ENCODE measurements around the gene GRIN3B. TPM values are rescaled to one million over a fixed set of nuclear protein-coding genes. Genes with fewer than 3 reads are reported as not detected.

GRIN3B gene
- total and polyA plus RNA-seq, 2 donors from 2014 or later: 0.15 to 0.44 TPM

- H3K4me1 ChIP-seq (ENCODE audit: control insufficient read depth in 2 of 3, insufficient read depth in 2 of 3, low read depth in 1 of 3, low read length in 3 of 3): peaks cover 0 to 42% (median 12%) of the 10 kb centered on the region in 3 donors
- no peaks in the 10 kb centered on the region for H3K36me3 ChIP-seq (ENCODE audit: control insufficient read depth in 2 of 3, insufficient read depth in 3 of 3, low read length in 3 of 3)
- intact Hi-C loops (cut with DNase I): no loop called here
- peak overlapping the region in 1 of 3 donors; percentile 47 for H3K4me3 ChIP-seq (ENCODE audit: low read length in 3 of 3)
- H3K27me3 ChIP-seq (ENCODE audit: control insufficient read depth, insufficient read depth, low read length): no peaks in the 10 kb centered on the region
- H3K9ac ChIP-seq (ENCODE audit: low read length in 3 of 3): peak overlapping the region in 1 of 3 donors; percentile 69
- TF ChIP-seq CTCF (IDR thresholded peaks at IDR 0.05; ENCODE audit: borderline replicate concordance, extremely low read depth, insufficient read depth): no peak
- FAIRE-seq (no peak), DNase-seq (peak; percentile 67 to 83 (median 74))
- peak overlapping the region; percentile 74 to 75 for H3K27ac ChIP-seq (ENCODE audit: low read depth in 2 of 2, low read length in 2 of 2)
- H3K9me3 ChIP-seq (ENCODE audit: control insufficient read depth in 2 of 3, insufficient read depth in 1 of 3, low read length in 3 of 3): no peaks in the 10 kb centered on the region
Measured at GRCh38 chr19:952680-953444, 47.4 kb upstream of the GRIN3B start.

GRCh38 chr19:953445-954271 is 46.6 kb upstream of the GRIN3B start:
- no peak for TF ChIP-seq CTCF (IDR thresholded peaks at IDR 0.05; ENCODE audit: borderline replicate concordance, extremely low read depth, insufficient read depth)
- no peak overlapping the region for H3K4me3 ChIP-seq (ENCODE audit: low read length in 3 of 3)
- no peaks in the 10 kb centered on the region for H3K36me3 ChIP-seq (ENCODE audit: control insufficient read depth in 2 of 3, insufficient read depth in 3 of 3, low read length in 3 of 3)
- intact Hi-C loops (cut with DNase I): no loop called here
- H3K27ac ChIP-seq (ENCODE audit: low read depth in 2 of 2, low read length in 2 of 2): peak overlapping the region in 1 of 2 donors; percentile 75
- H3K27me3 ChIP-seq (ENCODE audit: control insufficient read depth, insufficient read depth, low read length): no peaks in the 10 kb centered on the region
- no peak for FAIRE-seq
- peaks cover 0 to 38% (median 12%) of the 10 kb centered on the region in 3 donors for H3K4me1 ChIP-seq (ENCODE audit: control insufficient read depth in 2 of 3, insufficient read depth in 2 of 3, low read depth in 1 of 3, low read length in 3 of 3)
- H3K9ac ChIP-seq (ENCODE audit: low read length in 3 of 3): peak overlapping the region in 1 of 3 donors; percentile 69
- H3K9me3 ChIP-seq (ENCODE audit: control insufficient read depth in 2 of 3, insufficient read depth in 1 of 3, low read length in 3 of 3): no peaks in the 10 kb centered on the region
- peak in 4 of 5 donors; percentile 67 to 81 (median 74) for DNase-seq

GRCh38 chr19:954272-954671 is 45.9 kb upstream of the GRIN3B start:
- DNase-seq (no peak), FAIRE-seq (no peak)
- no peaks in the 10 kb centered on the region for H3K36me3 ChIP-seq (ENCODE audit: control insufficient read depth in 2 of 3, insufficient read depth in 3 of 3, low read length in 3 of 3)
- H3K9ac ChIP-seq (ENCODE audit: low read length in 3 of 3): peak overlapping the region in 1 of 3 donors; percentile 40
- intact Hi-C loops (cut with DNase I): no loop called here
- no peaks in the 10 kb centered on the region for H3K27me3 ChIP-seq (ENCODE audit: control insufficient read depth, insufficient read depth, low read length)
- no peaks in the 10 kb centered on the region for H3K9me3 ChIP-seq (ENCODE audit: control insufficient read depth in 2 of 3, insufficient read depth in 1 of 3, low read length in 3 of 3)
- TF ChIP-seq CTCF (IDR thresholded peaks at IDR 0.05; ENCODE audit: borderline replicate concordance, extremely low read depth, insufficient read depth): no peak
- no peak overlapping the region for H3K4me3 ChIP-seq (ENCODE audit: low read length in 3 of 3)
- peaks cover 0 to 38% (median 12%) of the 10 kb centered on the region in 3 donors for H3K4me1 ChIP-seq (ENCODE audit: control insufficient read depth in 2 of 3, insufficient read depth in 2 of 3, low read depth in 1 of 3, low read length in 3 of 3)
- peak overlapping the region; percentile 80 to 87 for H3K27ac ChIP-seq (ENCODE audit: low read depth in 2 of 2, low read length in 2 of 2)
